Chondrocyte (in vitro differentiated cells): ENCODE data around the gene SUSD1. TPM values are rescaled to one million over a fixed set of nuclear protein-coding genes. Genes with fewer than 3 reads are reported as not detected.
"Not testable (repeated sequence)": the region's sequence is repeated elsewhere in the genome, so short reads cannot be mapped to it uniquely, and the experiment has no call there.

Experiments used
- DNase-seq: peaks from one replicate; pipeline ENCODE4 v3.0.0; 2021; ENCODE audit warnings: mixed read lengths, low spot score
- H3K27ac Mint-ChIP-seq: one replicate; pipeline ENCODE4 v1.8.0; 2021; ENCODE audit warnings: mild to moderate bottlenecking, moderate library complexity, mixed read lengths; ENCODE audit not compliant: unreplicated experiment
- H3K27me3 Mint-ChIP-seq: 2 replicates; pipeline ENCODE4 v1.8.0; 2021; ENCODE audit warnings: low read depth, mixed read lengths
- H3K36me3 Mint-ChIP-seq: 2 replicates; pipeline ENCODE4 v1.8.0; 2021; ENCODE audit warnings: low read depth, mixed read lengths
- H3K4me1 Mint-ChIP-seq: 2 replicates; pipeline ENCODE4 v1.8.0; 2021; ENCODE audit warnings: low read depth, mild to moderate bottlenecking, mixed read lengths
- H3K4me3 Mint-ChIP-seq: one replicate; pipeline ENCODE4 v1.8.0; 2021; ENCODE audit warnings: mild to moderate bottlenecking, moderate library complexity, mixed read lengths; ENCODE audit not compliant: unreplicated experiment
- H3K9me3 Mint-ChIP-seq: 2 replicates; pipeline ENCODE4 v1.8.0; 2021; ENCODE audit warnings: low read depth, mixed read lengths
- CTCF ChIP-seq: fragments of 200-600 bp; sonication (generic); IDR thresholded peaks from 2 replicates; pipeline ENCODE4 v1.5.0; 2021; ENCODE audit warnings: antibody characterized with exemption, mild to moderate bottlenecking, moderate library complexity
- total RNA-seq: library from RNA; stranded (reverse); gene quantifications from 3 replicates; pipeline ENCODE4 v1.2.1, GENCODE V29; 2021

The SUSD1 gene
- total RNA-seq, 1 donor from 2014 or later, result 29.6 TPM

- H3K4me3 Mint-ChIP-seq, result no peak overlapping the region
- no peak for TF ChIP-seq CTCF
- peaks cover 25% of the 10 kb centered on the region for H3K9me3 Mint-ChIP-seq
- H3K27ac Mint-ChIP-seq, result peak overlapping the region; percentile 63
- H3K4me1 Mint-ChIP-seq, result peaks cover 13% of the 10 kb centered on the region
- no peaks in the 10 kb centered on the region for H3K27me3 Mint-ChIP-seq
- no peak for DNase-seq
- H3K36me3 Mint-ChIP-seq, result peaks cover 29% of the 10 kb centered on the region
Measured at GRCh38 chr9:112203536-112203935, 28.4 kb upstream of the SUSD1 start.

GRCh38 chr9:112200711-112201110 lies 25.6 kb upstream of the SUSD1 start:
- DNase-seq, result no peak
- Mint-ChIP-seq H3K27ac (no peak overlapping the region), H3K4me3 (no peak overlapping the region), H3K4me1 (peaks cover 17% of the 10 kb centered on the region), H3K36me3 (peaks cover 13% of the 10 kb centered on the region), H3K9me3 (peaks cover 12% of the 10 kb centered on the region), H3K27me3 (no peaks in the 10 kb centered on the region)
- no peak for TF ChIP-seq CTCF

- Mint-ChIP-seq H3K9me3 (peaks cover 6% of the 10 kb centered on the region), H3K27ac (no peak overlapping the region), H3K4me1 (peaks cover 25% of the 10 kb centered on the region), H3K27me3 (no peaks in the 10 kb centered on the region), H3K36me3 (peaks cover 5% of the 10 kb centered on the region), H3K4me3 (no peak overlapping the region)
- no peak for TF ChIP-seq CTCF
- no peak for DNase-seq
Measured at GRCh38 chr9:112198646-112199045, 23.5 kb upstream of the SUSD1 start.

GRCh38 chr9:112194969-112195431 lies 19.9 kb upstream of the SUSD1 start:
- Mint-ChIP-seq H3K36me3 (peaks cover 7% of the 10 kb centered on the region), H3K4me1 (peaks cover 19% of the 10 kb centered on the region), H3K27me3 (no peaks in the 10 kb centered on the region), H3K9me3 (peaks cover 5% of the 10 kb centered on the region), H3K4me3 (no peak overlapping the region), H3K27ac (peak overlapping the region; percentile 68)
- no peak for TF ChIP-seq CTCF
- DNase-seq, result no peak

GRCh38 chr9:112193572-112194288 lies 18.6 kb upstream of the SUSD1 start:
- Mint-ChIP-seq H3K36me3 (peaks cover 5% of the 10 kb centered on the region), H3K9me3 (peaks cover 5% of the 10 kb centered on the region), H3K27ac (peak overlapping the region; percentile 45), H3K4me1 (peaks cover 19% of the 10 kb centered on the region), H3K27me3 (no peaks in the 10 kb centered on the region), H3K4me3 (no peak overlapping the region)
- DNase-seq, result no peak
- TF ChIP-seq CTCF, result no peak

- not testable (repeated sequence) for DNase-seq, H3K27ac Mint-ChIP-seq, H3K36me3 Mint-ChIP-seq, H3K27me3 Mint-ChIP-seq, H3K9me3 Mint-ChIP-seq, H3K4me3 Mint-ChIP-seq
- peaks cover 14% of the 10 kb centered on the region for H3K4me1 Mint-ChIP-seq
Measured at GRCh38 chr9:112190320-112190719, 15.2 kb upstream of the SUSD1 start.
